HepG2 (cell line): ENCODE data around the gene IDUA. TPM values are rescaled to one million over a fixed set of nuclear protein-coding genes. Genes with fewer than 3 reads are reported as not detected.
A peak's percentile ranks its signal among the peaks of the same experiment; 100 is the strongest.

Experiments
- ATAC-seq: fragments of 200-7000 bp; cut with Tn5 transposase; 3 replicates; pipeline ENCODE4 v1.9.1; 2020; ENCODE audit warnings: mild to moderate bottlenecking, moderate library complexity
- BruUV-seq: library from RNA; stranded (reverse); fragments of 400-500 nt; replicated peaks from 2 replicates; lab custom pipeline; 2021; lab: Mats Ljungman, UMichigan
- CTCF ChIA-PET: fragments of 300-600 bp; formaldehyde crosslinking; extraction: SDS; loops from one replicate; lab custom pipeline; 2021; ENCODE audit warnings: low total read pairs, inconsistent platforms, low intra/inter-chr PET ratio; lab: Yijun Ruan, JAX
- POLR2A ChIA-PET: fragments of 350-600 bp; sonication (Branson Sonifier 250); formaldehyde crosslinking; loops from one replicate; lab custom pipeline; 2020; ENCODE audit warnings: antibody characterized with exemption, inconsistent platforms; lab: Yijun Ruan, JAX
- DNase-seq: peaks from one replicate; pipeline ENCODE4 v3.0.0-alpha.2; 2015; ENCODE audit warnings: low spot score
- FAIRE-seq: peaks from 3 replicates; lab custom pipeline; 2011; peaks lifted over from hg19 to GRCh38; lab: Jason Lieb, UNC
- H2AFZ ChIP-seq: one replicate; pipeline ENCODE4 v1.6.1; 2011; ENCODE audit warnings: low read length, inconsistent platforms
- H3K27ac ChIP-seq: fragments of 300-600 bp; 3 replicates; pipeline ENCODE4 v1.8.0; 2011; ENCODE audit warnings: mixed run types, mild to moderate bottlenecking, mixed read lengths, low read length, inconsistent platforms; ENCODE audit not compliant: insufficient read depth; ENCODE audit errors: extremely low read length
- H3K27me3 ChIP-seq, 2 experiments: fragments of 200-600 bp in 1 of 2; 2 replicates in 1 of 2; 3 replicates in 1 of 2; pipeline versions ENCODE4 v1.6.0 to v1.8.0; 2011; ENCODE audit warnings: low read length in 2 of 2, mild to moderate bottlenecking in 2 of 2, moderate library complexity in 2 of 2, inconsistent platforms in 1 of 2; ENCODE audit not compliant: insufficient read depth in 2 of 2, control insufficient read depth in 1 of 2
- H3K36me3 ChIP-seq, 2 experiments: fragments of 200-600 bp in 1 of 2; replicated peaks in 1 of 2; 2 replicates in 1 of 2; 3 replicates in 1 of 2; pipeline versions ENCODE4 v1.5.1 to v1.8.0; 2011; ENCODE audit warnings: low read length in 2 of 2, inconsistent platforms in 1 of 2; ENCODE audit not compliant: insufficient read depth in 2 of 2, control insufficient read depth in 1 of 2
- H3K4me1 ChIP-seq: 2 replicates; pipeline ENCODE4 v1.5.1; 2012; ENCODE audit warnings: low read length, inconsistent platforms; ENCODE audit not compliant: insufficient read depth
- H3K4me2 ChIP-seq: 2 replicates; pipeline ENCODE4 v1.6.0; 2011; ENCODE audit warnings: low read depth, low read length, inconsistent platforms
- H3K4me3 ChIP-seq, 3 experiments: fragments of 200-600 bp in 1 of 3; sonication (generic), shearing (Covaris generic) in 1 of 3; replicated peaks in 1 of 3; 2 replicates each; pipeline ENCODE4 v1.5.1; 2011 to 2016; ENCODE audit warnings: low read length in 3 of 3, inconsistent platforms in 2 of 3, low read depth in 2 of 3, mild to moderate bottlenecking in 2 of 3, control low read depth in 1 of 3, mixed read lengths in 1 of 3; ENCODE audit not compliant: insufficient read depth in 1 of 3
- H3K79me2 ChIP-seq: one replicate; pipeline ENCODE4 v1.6.1; 2011; ENCODE audit warnings: low read length, inconsistent platforms; ENCODE audit not compliant: insufficient read depth
- H3K9ac ChIP-seq: 2 replicates; pipeline ENCODE4 v1.6.0; 2011; ENCODE audit warnings: mild to moderate bottlenecking, low read depth, low read length, inconsistent platforms; ENCODE audit not compliant: insufficient read depth
- H3K9me3 ChIP-seq: 2 replicates; pipeline ENCODE4 v1.5.1; 2012; ENCODE audit warnings: mild to moderate bottlenecking, low read length
- H4K20me1 ChIP-seq: 2 replicates; pipeline ENCODE4 v1.6.0; 2011; ENCODE audit warnings: inconsistent platforms, mild to moderate bottlenecking, low read length, moderate library complexity; ENCODE audit not compliant: insufficient read depth
- ARID5B ChIP-seq: IDR thresholded peaks from 2 replicates; pipeline ENCODE4 v1.4.0; 2020; ENCODE audit warnings: mild to moderate bottlenecking, missing genetic modification reagents
- BCL6 ChIP-seq: IDR thresholded peaks from 2 replicates; pipeline ENCODE4 v1.6.1; 2016; ENCODE audit warnings: missing genetic modification reagents, missing compliant biosample characterization
- HNRNPL ChIP-seq: fragments of 200-400 bp; formaldehyde crosslinking; IDR thresholded peaks from 2 replicates; pipeline ENCODE4 v1.6.1; 2017; ENCODE audit warnings: mild to moderate bottlenecking, low read depth, low read length
- KAT7 ChIP-seq: IDR thresholded peaks from 2 replicates; pipeline ENCODE4 v1.6.1; 2018; ENCODE audit warnings: borderline replicate concordance, missing compliant biosample characterization
- NAIF1 ChIP-seq: sonication (generic); formaldehyde crosslinking; IDR thresholded peaks from 2 replicates; pipeline ENCODE4 v1.5.0; 2020; ENCODE audit warnings: mild to moderate bottlenecking, missing genetic modification reagents, borderline replicate concordance
- ONECUT2 ChIP-seq: sonication (generic); formaldehyde crosslinking; IDR thresholded peaks from 2 replicates; pipeline ENCODE4 v1.4.0; 2020; ENCODE audit warnings: missing genetic modification reagents
- PRMT3 ChIP-seq: sonication (generic); formaldehyde crosslinking; IDR thresholded peaks from 2 replicates; pipeline ENCODE4 v1.8.1; 2022; ENCODE audit warnings: low read depth, mild to moderate bottlenecking, moderate library complexity, missing genetic modification reagents, borderline replicate concordance
- RARA ChIP-seq: IDR thresholded peaks from 2 replicates; pipeline ENCODE4 v1.6.1; 2016; ENCODE audit warnings: missing genetic modification reagents, missing compliant biosample characterization
- RBM22 ChIP-seq: fragments of 200-400 bp; formaldehyde crosslinking; optimal IDR thresholded peaks from 2 replicates; pipeline ENCODE3; 2017; ENCODE audit warnings: mild to moderate bottlenecking, low read length, moderate library complexity
- RORA ChIP-seq: sonication (generic); formaldehyde crosslinking; IDR thresholded peaks from 2 replicates; pipeline ENCODE4 v1.5.0; 2020; ENCODE audit warnings: mild to moderate bottlenecking, missing genetic modification reagents, moderate library complexity
- SMAD1 ChIP-seq: sonication (generic); formaldehyde crosslinking; IDR thresholded peaks from 2 replicates; pipeline ENCODE4 v1.4.0; 2020; ENCODE audit warnings: missing genetic modification reagents, low read depth, mild to moderate bottlenecking, borderline replicate concordance
- SP4 ChIP-seq: sonication (generic); formaldehyde crosslinking; IDR thresholded peaks from 2 replicates; pipeline ENCODE4 v1.8.1; 2023; ENCODE audit warnings: mild to moderate bottlenecking, missing genetic modification reagents
- TFAP4 ChIP-seq: sonication (generic); IDR thresholded peaks from 2 replicates; pipeline ENCODE4 v1.6.1; 2016; ENCODE audit warnings: low read depth, borderline replicate concordance
- TFE3 ChIP-seq: IDR thresholded peaks from 2 replicates; pipeline ENCODE4 v1.6.1; 2016
- ZFP91 ChIP-seq: sonication (generic); formaldehyde crosslinking; IDR thresholded peaks from 2 replicates; pipeline ENCODE4 v1.9.0; 2022; ENCODE audit warnings: missing genetic modification reagents, mild to moderate bottlenecking, borderline replicate concordance
- ZNF768 ChIP-seq: sonication (generic); formaldehyde crosslinking; IDR thresholded peaks from 2 replicates; pipeline ENCODE4 v1.4.0; 2020; ENCODE audit warnings: missing genetic modification reagents
- WGBS: methylation state at CpG from one replicate; pipeline ENCODE4 v1.1.6; 2017; ENCODE audit warnings: low lambda C conversion rate; 5-methylcytosine and 5-hydroxymethylcytosine counted together
- in situ Hi-C: cut with HindIII; loops from 2 replicates; pipeline ENCODE4 v1.10.0; 2017; ENCODE audit warnings: low pct_unique_long_range_greater_than_20kb; ENCODE audit not compliant: extremely low pct_ligation_motif_present
- intact Hi-C: fragments of 100-400 bp; cut with micrococcal nuclease; formaldehyde crosslinking; loops from one replicate; pipeline ENCODE4 v1.10.0; 2022; ENCODE audit not compliant: unreplicated experiment
- polyA plus RNA-seq, 8 experiments: library from polyadenylated mRNA; depleted of rRNA in 3 of 8; stranded (reverse) in 7 of 8; unstranded in 1 of 8; fragments of >200 nt; fragmentation: Illumina TruSeq in 4 of 8; extraction: Trizol in 4 of 8; gene quantifications; 2 replicates each; pipeline versions ENCODE4 v1.2.1 to v1.2.3, GENCODE V29; 2011 to 2016; ENCODE audit warnings: low read depth in 4 of 8, missing spikeins in 1 of 8, mixed read lengths in 1 of 8; ENCODE audit not compliant: insufficient read depth in 1 of 8
- total RNA-seq, 5 experiments: library from RNA; depleted of rRNA; stranded (reverse); fragments of >200 nt; fragmentation: Illumina TruSeq; extraction: Trizol; gene quantifications; 2 replicates each; pipeline ENCODE4 v1.2.3, GENCODE V29; 2016; ENCODE audit warnings: low read depth in 1 of 5

The IDUA gene
- total and polyA plus RNA-seq, 2 of the 13 experiments (the other 11 are each of a cell fraction or from before 2014, with no cell fraction given) = 0.77 to 1.0 TPM

GRCh38 chr4:1038948-1039492 is 52.2 kb downstream of the IDUA start:
- intact Hi-C loops (loop anchor here (5.0 kb wide), 1 partner anchor 33 kb away; no protein-coding TSS in a partner anchor), in situ Hi-C loops (no loop called here)
- peak; percentile 10 for ATAC-seq
- no peak for FAIRE-seq
- no TSS peak for BruUV-seq
- DNase-seq = peak; percentile 59
- peaks cover 21 to 72% of the 10 kb centered on the region in 2 experiments for H3K27me3 ChIP-seq
- H3K27ac ChIP-seq = no peak overlapping the region
- no peaks in the 10 kb centered on the region for H3K9me3 ChIP-seq
- CTCF ChIA-PET = no interaction called here
- POLR2A ChIA-PET = no interaction called here
- peaks cover 78% of the 10 kb centered on the region for H3K4me1 ChIP-seq
- no peak overlapping the region for H2AFZ ChIP-seq
- no peak overlapping the region for H3K9ac ChIP-seq
- peaks cover 3% of the 10 kb centered on the region; the same call in 1 of the 2 replicates for H4K20me1 ChIP-seq
- H3K4me2 ChIP-seq = peak overlapping the region; percentile 46; the same call in 1 of the 2 replicates
- no peaks in the 10 kb centered on the region for H3K79me2 ChIP-seq
- 6% methylated on average over 3 of the region's 16 CpGs for WGBS
- no peaks in the 10 kb centered on the region for H3K36me3 ChIP-seq
- peak overlapping the region in 1 of 3 experiments; percentile 14; a peak in 1 of 6 replicates for H3K4me3 ChIP-seq
- peak; percentile 40; the same call in 1 of the 2 replicates for TF ChIP-seq ZFP91 (CRISPR knock-in tag)
- TF ChIP-seq TFE3 (CRISPR knock-in tag) = no peak
- TF ChIP-seq RORA (CRISPR knock-in tag) = no peak
- TF ChIP-seq RARA = peak; percentile 62
- peak; percentile 57; the same call in 1 of the 2 replicates for TF ChIP-seq TFAP4
- no peak for TF ChIP-seq SMAD1 (CRISPR knock-in tag)
- no peak for TF ChIP-seq RBM22
- peak; percentile 70 for TF ChIP-seq BCL6
- no peak for TF ChIP-seq ONECUT2
- TF ChIP-seq PRMT3 (CRISPR knock-in tag) = 0 out of 2 replicates have a peak, but pooled peaks have one; percentile 34
- TF ChIP-seq HNRNPL = peak; percentile 42; the same call in 1 of the 2 replicates
- TF ChIP-seq KAT7 (CRISPR knock-in tag) = no peak
- TF ChIP-seq NAIF1 (CRISPR knock-in tag) = no peak
- TF ChIP-seq ZNF768 (CRISPR knock-in tag) = peak; percentile 55; the same call in 1 of the 2 replicates
- peak; percentile 29; the same call in 1 of the 2 replicates for TF ChIP-seq ARID5B (CRISPR knock-in tag)
- no peak for TF ChIP-seq SP4 (CRISPR knock-in tag)
